Measurements from ENCODE around the gene KLHL11. TPM values are rescaled to one million over a fixed set of nuclear protein-coding genes. Genes with fewer than 3 reads are reported as not detected.

Gene KLHL11
- total and polyA plus RNA-seq, 10 of the 15 experiments (the other 5 are each of a cell fraction or from before 2014, with no cell fraction given) = 0.07 to 17.2 (median 10.1) TPM

- Histone ChIP-seq H3K4me3 (no peak overlapping the region; the same call in 1 of the 2 replicates), H3K4me2 (ENCODE audit: control insufficient read depth, insufficient read depth) (peak overlapping the region; percentile 51), H3K36me3 (ENCODE audit: control insufficient read depth in 2 of 2, insufficient read depth in 2 of 2, low read length in 1 of 2) (peaks cover 19 to 21% of the 10 kb centered on the region in 2 experiments), H4K20me1 (ENCODE audit: control insufficient read depth, insufficient read depth) (peaks cover 9% of the 10 kb centered on the region; the same call in 1 of the 2 replicates), H3K27ac (ENCODE audit: control insufficient read depth, insufficient read depth) (no peak overlapping the region), H3K79me2 (ENCODE audit: control insufficient read depth, insufficient read depth, low read length) (peaks cover 59% of the 10 kb centered on the region), H3K27me3 (replicated peaks in 1 of 2; ENCODE audit: control insufficient read depth in 2 of 2, insufficient read depth in 2 of 2, low read length in 1 of 2) (no peaks in the 10 kb centered on the region), H3K9me3 (replicated peaks; ENCODE audit: control insufficient read depth, insufficient read depth, low read length) (no peaks in the 10 kb centered on the region), H2AFZ (ENCODE audit: control insufficient read depth, low read depth, low read length) (no peak overlapping the region), H3K4me1 (ENCODE audit: control insufficient read depth, insufficient read depth, low read length) (peaks cover 19% of the 10 kb centered on the region), H3K9ac (ENCODE audit: control insufficient read depth, insufficient read depth, low read length) (no peak overlapping the region)
- FAIRE-seq (no peak), DNase-seq (ENCODE audit: low read depth, low spot score) (no peak), ATAC-seq (no peak)
- in situ Hi-C loops (cut with MboI) = no loop called here
- WGBS (ENCODE audit: insufficient coverage, insufficient replicate concordance, low lambda C conversion rate, missing lambda C conversion rate) = 93% methylated on average over 5 of the region's 5 CpGs
- BruUV-seq (replicated peaks) = no TSS peak
- ChIA-PET RAD21 (ENCODE audit: unreplicated experiment) (no interaction called here), CTCF (interaction anchor here (0.9 kb wide), 1 partner anchor 48 kb away, joined by 3 read pairs; no protein-coding TSS in a partner anchor), SMC1A (ENCODE audit: uncharacterized antibody, unreplicated experiment) (interaction anchor here (0.6 to 2.9 kb wide), 2 partner anchors 17 to 237 kb away, joined by 3 to 9 read pairs; no protein-coding TSS in a partner anchor), POLR2A (interaction anchor here (0.9 to 1.2 kb wide), 2 partner anchors 102 to 156 kb away, joined by 3 read pairs; partner anchors contain the start of gene DNAJC7)
- intact Hi-C loops (cut with micrococcal nuclease; ENCODE audit: unreplicated experiment) = no loop called here
- TF ChIP-seq ESRRA (IDR thresholded peaks at IDR 0.05; ENCODE audit: low read length) (no peak), YY1 (IDR thresholded peaks at IDR 0.05; ENCODE audit: low read depth, low read length) (no peak), EGR1 (IDR thresholded peaks at IDR 0.05; ENCODE audit: borderline replicate concordance in 1 of 2, low read depth in 2 of 2, low read length in 2 of 2) (no peak), TCF12 (IDR thresholded peaks at IDR 0.05; ENCODE audit: low read depth, low read length) (no peak), KDM1A (IDR thresholded peaks at IDR 0.05; ENCODE audit: borderline replicate concordance) (no peak), ELK1 (IDR thresholded peaks at IDR 0.05; ENCODE audit: low read depth, low read length) (no peak), ZNF384 (IDR thresholded peaks at IDR 0.05; ENCODE audit: borderline replicate concordance, low read depth, low read length) (no peak), HDGF (IDR thresholded peaks at IDR 0.05) (no peak), CHD1 (IDR thresholded peaks at IDR 0.05; ENCODE audit: low read depth, low read length) (no peak), JUND (IDR thresholded peaks at IDR 0.05; ENCODE audit: low read depth, low read length) (no peak), EP300 (IDR thresholded peaks at IDR 0.05; ENCODE audit: borderline replicate concordance in 1 of 2, control insufficient read depth in 1 of 2, low read depth in 2 of 2, low read length in 2 of 2) (no peak), CBX5 (IDR thresholded peaks at IDR 0.05; ENCODE audit: low read depth) (no peak), ZNF24 (IDR thresholded peaks at IDR 0.05) (no peak), MXI1 (IDR thresholded peaks at IDR 0.05; ENCODE audit: low read depth, low read length) (no peak)
- TF ChIP-seq, protein P1, sequence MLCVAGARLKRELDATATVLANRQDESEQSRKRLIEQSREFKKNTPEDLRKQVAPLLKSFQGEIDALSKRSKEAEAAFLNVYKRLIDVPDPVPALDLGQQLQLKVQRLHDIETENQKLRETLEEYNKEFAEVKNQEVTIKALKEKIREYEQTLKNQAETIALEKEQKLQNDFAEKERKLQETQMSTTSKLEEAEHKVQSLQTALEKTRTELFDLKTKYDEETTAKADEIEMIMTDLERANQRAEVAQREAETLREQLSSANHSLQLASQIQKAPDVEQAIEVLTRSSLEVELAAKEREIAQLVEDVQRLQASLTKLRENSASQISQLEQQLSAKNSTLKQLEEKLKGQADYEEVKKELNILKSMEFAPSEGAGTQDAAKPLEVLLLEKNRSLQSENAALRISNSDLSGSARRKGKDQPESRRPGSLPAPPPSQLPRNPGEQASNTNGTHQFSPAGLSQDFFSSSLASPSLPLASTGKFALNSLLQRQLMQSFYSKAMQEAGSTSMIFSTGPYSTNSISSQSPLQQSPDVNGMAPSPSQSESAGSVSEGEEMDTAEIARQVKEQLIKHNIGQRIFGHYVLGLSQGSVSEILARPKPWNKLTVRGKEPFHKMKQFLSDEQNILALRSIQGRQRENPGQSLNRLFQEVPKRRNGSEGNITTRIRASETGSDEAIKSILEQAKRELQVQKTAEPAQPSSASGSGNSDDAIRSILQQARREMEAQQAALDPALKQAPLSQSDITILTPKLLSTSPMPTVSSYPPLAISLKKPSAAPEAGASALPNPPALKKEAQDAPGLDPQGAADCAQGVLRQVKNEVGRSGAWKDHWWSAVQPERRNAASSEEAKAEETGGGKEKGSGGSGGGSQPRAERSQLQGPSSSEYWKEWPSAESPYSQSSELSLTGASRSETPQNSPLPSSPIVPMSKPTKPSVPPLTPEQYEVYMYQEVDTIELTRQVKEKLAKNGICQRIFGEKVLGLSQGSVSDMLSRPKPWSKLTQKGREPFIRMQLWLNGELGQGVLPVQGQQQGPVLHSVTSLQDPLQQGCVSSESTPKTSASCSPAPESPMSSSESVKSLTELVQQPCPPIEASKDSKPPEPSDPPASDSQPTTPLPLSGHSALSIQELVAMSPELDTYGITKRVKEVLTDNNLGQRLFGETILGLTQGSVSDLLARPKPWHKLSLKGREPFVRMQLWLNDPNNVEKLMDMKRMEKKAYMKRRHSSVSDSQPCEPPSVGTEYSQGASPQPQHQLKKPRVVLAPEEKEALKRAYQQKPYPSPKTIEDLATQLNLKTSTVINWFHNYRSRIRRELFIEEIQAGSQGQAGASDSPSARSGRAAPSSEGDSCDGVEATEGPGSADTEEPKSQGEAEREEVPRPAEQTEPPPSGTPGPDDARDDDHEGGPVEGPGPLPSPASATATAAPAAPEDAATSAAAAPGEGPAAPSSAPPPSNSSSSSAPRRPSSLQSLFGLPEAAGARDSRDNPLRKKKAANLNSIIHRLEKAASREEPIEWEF (IDR thresholded peaks at IDR 0.05; ENCODE audit: insufficient replicate concordance, low read depth, low read length) = no peak
- TF ChIP-seq, protein P2, sequence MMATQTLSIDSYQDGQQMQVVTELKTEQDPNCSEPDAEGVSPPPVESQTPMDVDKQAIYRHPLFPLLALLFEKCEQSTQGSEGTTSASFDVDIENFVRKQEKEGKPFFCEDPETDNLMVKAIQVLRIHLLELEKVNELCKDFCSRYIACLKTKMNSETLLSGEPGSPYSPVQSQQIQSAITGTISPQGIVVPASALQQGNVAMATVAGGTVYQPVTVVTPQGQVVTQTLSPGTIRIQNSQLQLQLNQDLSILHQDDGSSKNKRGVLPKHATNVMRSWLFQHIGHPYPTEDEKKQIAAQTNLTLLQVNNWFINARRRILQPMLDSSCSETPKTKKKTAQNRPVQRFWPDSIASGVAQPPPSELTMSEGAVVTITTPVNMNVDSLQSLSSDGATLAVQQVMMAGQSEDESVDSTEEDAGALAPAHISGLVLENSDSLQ (IDR thresholded peaks at IDR 0.05) = no peak
Measured at GRCh38 chr17:41915020-41915419, 49.8 kb upstream of the KLHL11 start.
